ENCODE measurements around the gene ABCA3. TPM values are rescaled to one million over a fixed set of nuclear protein-coding genes. Genes with fewer than 3 reads are reported as not detected.

ABCA3 gene
- total RNA-seq, 1 experiment from 2014 or later: 9.0 TPM

GRCh38 chr16:2273484-2273883 lies 67.0 kb downstream of the ABCA3 start:
- no peaks in the 10 kb centered on the region for H3K27me3 ChIP-seq (replicated peaks; ENCODE audit: insufficient read depth, low read depth, low read length, poor library complexity)
- intact Hi-C loops (cut with micrococcal nuclease; ENCODE audit: unreplicated experiment): no loop called here
- no peak overlapping the region for H3K27ac ChIP-seq (ENCODE audit: low read depth, low read length, poor library complexity, severe bottlenecking)
- CTCF ChIA-PET: no interaction called here
- H3K9me3 ChIP-seq (ENCODE audit: low read depth, low read length, poor library complexity, severe bottlenecking): no peaks in the 10 kb centered on the region
- POLR2A ChIA-PET (ENCODE audit: low non-redundant PET): interaction anchor here (0.7 kb wide), 1 partner anchor 25 kb away, joined by 13 read pairs; no protein-coding TSS in a partner anchor
- TF ChIP-seq CTCF (conservative IDR thresholded peaks at IDR 0.05; ENCODE audit: low read depth, low read length) (no peak), EZH2 (IDR thresholded peaks at IDR 0.05; ENCODE audit: borderline replicate concordance, low read depth, low read length, poor library complexity, severe bottlenecking) (no peak)
- DNase-seq (ENCODE audit: low spot score): no peak
- H3K4me1 ChIP-seq (ENCODE audit: insufficient read depth, low read length, poor library complexity, severe bottlenecking): peaks cover 4% of the 10 kb centered on the region
- H3K36me3 ChIP-seq (ENCODE audit: insufficient read depth, low read length, poor library complexity, severe bottlenecking): no peaks in the 10 kb centered on the region
- H3K4me3 ChIP-seq (ENCODE audit: low read depth, low read length, poor library complexity, severe bottlenecking): no peak overlapping the region
- BruUV-seq (replicated peaks): no TSS peak

DNA sequence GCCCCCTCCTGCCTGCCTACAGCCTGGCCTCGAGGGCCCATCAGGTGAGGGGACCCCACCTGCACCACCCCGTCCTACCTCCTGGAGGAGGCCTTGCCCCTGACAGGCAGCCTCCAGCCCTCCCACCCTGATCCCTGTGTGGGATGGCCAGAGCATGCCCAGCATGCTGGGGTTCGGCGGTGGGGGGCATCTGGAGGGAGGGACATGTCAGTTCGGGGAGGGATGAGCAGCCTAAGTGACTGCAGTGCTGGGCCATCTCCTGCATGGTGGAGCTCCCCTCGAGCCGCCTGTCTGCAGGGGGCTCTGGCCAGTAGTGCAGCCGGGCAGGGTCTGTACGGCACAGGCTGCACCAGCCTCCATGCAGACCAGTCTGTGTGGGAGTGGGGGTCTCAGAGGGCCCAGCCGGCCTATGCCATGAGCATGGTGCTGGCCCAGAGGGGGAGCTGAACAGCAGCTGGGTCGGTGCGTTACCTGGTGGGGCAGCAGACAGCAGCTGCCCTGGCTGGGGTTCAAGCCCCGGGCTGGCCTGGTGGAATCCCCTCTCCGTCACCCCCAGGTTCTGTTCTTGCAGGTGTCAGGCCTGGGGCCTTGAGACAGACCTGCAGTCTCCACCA lies 68.6 kb downstream of the ABCA3 start:
- POLR2A ChIA-PET (ENCODE audit: low non-redundant PET): no interaction called here
- no peaks in the 10 kb centered on the region for H3K36me3 ChIP-seq (ENCODE audit: insufficient read depth, low read length, poor library complexity, severe bottlenecking)

GRCh38 chr16:2270588-2271470 lies 69.7 kb downstream of the ABCA3 start:
- TF ChIP-seq EZH2 (IDR thresholded peaks at IDR 0.05; ENCODE audit: borderline replicate concordance, low read depth, low read length, poor library complexity, severe bottlenecking): no peak
- intact Hi-C loops (cut with micrococcal nuclease; ENCODE audit: unreplicated experiment): no loop called here
- CTCF ChIA-PET: no interaction called here

More for the DNA sequence above, 68.6 kb downstream of the ABCA3 start:
- Histone ChIP-seq H3K9me3 (ENCODE audit: low read depth, low read length, poor library complexity, severe bottlenecking) (no peaks in the 10 kb centered on the region), H3K27ac (ENCODE audit: low read depth, low read length, poor library complexity, severe bottlenecking) (no peak overlapping the region), H3K4me1 (ENCODE audit: insufficient read depth, low read length, poor library complexity, severe bottlenecking) (peaks cover 4% of the 10 kb centered on the region), H3K4me3 (ENCODE audit: low read depth, low read length, poor library complexity, severe bottlenecking) (no peak overlapping the region), H3K27me3 (replicated peaks; ENCODE audit: insufficient read depth, low read depth, low read length, poor library complexity) (no peaks in the 10 kb centered on the region)
- intact Hi-C loops (cut with micrococcal nuclease; ENCODE audit: unreplicated experiment): no loop called here
- CTCF ChIA-PET: no interaction called here
- no TSS peak for BruUV-seq (replicated peaks)
- TF ChIP-seq CTCF (conservative IDR thresholded peaks at IDR 0.05; ENCODE audit: low read depth, low read length) (no peak), EZH2 (IDR thresholded peaks at IDR 0.05; ENCODE audit: borderline replicate concordance, low read depth, low read length, poor library complexity, severe bottlenecking) (no peak)
- DNase-seq (ENCODE audit: low spot score): no peak

More at GRCh38 chr16:2270588-2271470, 69.7 kb downstream of the ABCA3 start:
- Histone ChIP-seq H3K27ac (ENCODE audit: low read depth, low read length, poor library complexity, severe bottlenecking) (no peak overlapping the region), H3K9me3 (ENCODE audit: low read depth, low read length, poor library complexity, severe bottlenecking) (no peaks in the 10 kb centered on the region), H3K4me1 (ENCODE audit: insufficient read depth, low read length, poor library complexity, severe bottlenecking) (peaks cover 12% of the 10 kb centered on the region), H3K36me3 (ENCODE audit: insufficient read depth, low read length, poor library complexity, severe bottlenecking) (peaks cover 3% of the 10 kb centered on the region), H3K27me3 (replicated peaks; ENCODE audit: insufficient read depth, low read depth, low read length, poor library complexity) (no peaks in the 10 kb centered on the region), H3K4me3 (ENCODE audit: low read depth, low read length, poor library complexity, severe bottlenecking) (no peak overlapping the region)
- no peak for DNase-seq (ENCODE audit: low spot score)
- POLR2A ChIA-PET (ENCODE audit: low non-redundant PET): interaction anchor here (0.6 kb wide), 1 partner anchor 10 kb away, joined by 3 read pairs; no protein-coding TSS in a partner anchor
- no TSS peak for BruUV-seq (replicated peaks)
